Omental fat pad (tissue), 4 donors: Measurements from ENCODE around the gene CORIN. TPM values are rescaled to one million over a fixed set of nuclear protein-coding genes. Genes with fewer than 3 reads are reported as not detected.

Source experiments
- ATAC-seq: fragments of 150-250 bp; one replicate; pipeline ENCODE4 v1.9.1; 2016; ENCODE audit warnings: mild to moderate bottlenecking, moderate library complexity; ENCODE audit not compliant: low FRiP score
- DNase-seq: peaks from one replicate; pipeline ENCODE4 v3.0.0-alpha.2; 2019; ENCODE audit warnings: low spot score
- total RNA-seq, 4 donors: library from RNA; depleted of rRNA; stranded (reverse); fragments of >200 nt; gene quantifications; one replicate each; pipeline ENCODE4 v1.1.0, GENCODE V29; 2016
- TF ChIP-seq, protein P1 (sequence below), 3 donors: fragments of 450-650 bp; IDR thresholded peaks; one replicate each; pipeline ENCODE4 v1.5.1; 2016 to 2017; ENCODE audit warnings: antibody characterized with exemption in 3 of 3, mild to moderate bottlenecking in 3 of 3, moderate library complexity in 2 of 3

The CORIN gene
- total RNA-seq, 4 donors from 2014 or later = 0.28 to 0.48 TPM; not detected in 2

- ATAC-seq = no peak
- TF ChIP-seq, protein P1, sequence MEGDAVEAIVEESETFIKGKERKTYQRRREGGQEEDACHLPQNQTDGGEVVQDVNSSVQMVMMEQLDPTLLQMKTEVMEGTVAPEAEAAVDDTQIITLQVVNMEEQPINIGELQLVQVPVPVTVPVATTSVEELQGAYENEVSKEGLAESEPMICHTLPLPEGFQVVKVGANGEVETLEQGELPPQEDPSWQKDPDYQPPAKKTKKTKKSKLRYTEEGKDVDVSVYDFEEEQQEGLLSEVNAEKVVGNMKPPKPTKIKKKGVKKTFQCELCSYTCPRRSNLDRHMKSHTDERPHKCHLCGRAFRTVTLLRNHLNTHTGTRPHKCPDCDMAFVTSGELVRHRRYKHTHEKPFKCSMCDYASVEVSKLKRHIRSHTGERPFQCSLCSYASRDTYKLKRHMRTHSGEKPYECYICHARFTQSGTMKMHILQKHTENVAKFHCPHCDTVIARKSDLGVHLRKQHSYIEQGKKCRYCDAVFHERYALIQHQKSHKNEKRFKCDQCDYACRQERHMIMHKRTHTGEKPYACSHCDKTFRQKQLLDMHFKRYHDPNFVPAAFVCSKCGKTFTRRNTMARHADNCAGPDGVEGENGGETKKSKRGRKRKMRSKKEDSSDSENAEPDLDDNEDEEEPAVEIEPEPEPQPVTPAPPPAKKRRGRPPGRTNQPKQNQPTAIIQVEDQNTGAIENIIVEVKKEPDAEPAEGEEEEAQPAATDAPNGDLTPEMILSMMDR (IDR thresholded peaks at IDR 0.05) = no peak
- DNase-seq = no peak
Measured at GRCh38 chr4:47731182-47731581, 106.7 kb downstream of the CORIN start.

- TF ChIP-seq, protein P1 (IDR thresholded peaks at IDR 0.05) = no peak
- DNase-seq (no peak), ATAC-seq (no peak)
Measured at GRCh38 chr4:47729131-47729680, 108.7 kb downstream of the CORIN start.

- DNase-seq = no peak
- ATAC-seq = no peak
Measured at GRCh38 chr4:47721892-47722575, 115.8 kb downstream of the CORIN start.

GRCh38 chr4:47721485-47721884 lies 116.4 kb downstream of the CORIN start:
- TF ChIP-seq, protein P1 (IDR thresholded peaks at IDR 0.05) = no peak
- ATAC-seq (no peak), DNase-seq (no peak)

More at GRCh38 chr4:47721892-47722575, 115.8 kb downstream of the CORIN start:
- TF ChIP-seq, protein P1 (IDR thresholded peaks at IDR 0.05) = no peak

DNA sequence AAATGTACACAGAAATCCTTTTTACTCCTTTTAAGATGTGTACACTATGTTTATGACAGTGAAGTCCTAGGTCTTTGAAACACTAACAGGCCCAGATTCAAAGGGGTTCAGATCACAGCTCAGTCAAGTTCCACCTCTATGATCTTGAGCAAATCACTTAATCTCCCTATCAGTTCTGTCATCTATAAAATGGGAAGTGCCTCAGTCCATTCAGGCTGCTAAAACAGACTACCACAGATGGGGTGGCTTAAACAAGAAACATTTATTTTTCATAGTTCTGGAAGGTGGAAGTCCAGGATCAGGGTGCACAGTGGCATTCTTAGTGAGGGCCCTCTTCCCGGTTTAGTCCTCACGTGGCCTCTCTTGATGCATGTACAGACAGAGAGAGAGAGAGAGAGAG lies 117.1 kb downstream of the CORIN start:
- no peak for DNase-seq
- TF ChIP-seq, protein P1 (IDR thresholded peaks at IDR 0.05) = no peak
- no peak for ATAC-seq

GRCh38 chr4:47719576-47719975 lies 118.3 kb downstream of the CORIN start:
- TF ChIP-seq, protein P1 (IDR thresholded peaks at IDR 0.05) = no peak
- ATAC-seq = no peak
- DNase-seq = no peak

DNA sequence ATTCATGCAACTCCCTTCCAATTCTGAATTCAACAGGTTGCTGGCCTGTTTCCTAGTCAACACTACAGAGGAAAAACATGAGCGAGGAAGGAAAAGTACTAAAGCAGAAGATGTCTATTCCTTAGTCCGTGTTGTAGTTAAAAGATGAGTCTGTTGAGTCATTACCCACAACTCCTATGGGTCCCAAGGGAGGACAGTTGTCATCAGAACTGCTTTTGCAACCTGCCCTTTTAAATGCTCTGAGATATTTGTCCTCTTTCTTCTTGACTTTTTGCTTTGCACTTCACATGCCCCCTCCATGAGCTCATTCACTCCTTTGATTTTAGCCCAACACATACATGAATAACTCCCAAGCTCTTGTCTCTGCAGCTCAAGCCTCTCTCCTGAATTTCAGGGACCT lies 119.2 kb downstream of the CORIN start:
- TF ChIP-seq, protein P1 (IDR thresholded peaks at IDR 0.05) = no peak
- no peak for DNase-seq
- ATAC-seq = no peak
